Ovary (tissue), 3 donors: ENCODE data around the gene UBC.

Source experiments
- CTCF ChIP-seq, 3 donors: fragments of 450-650 bp in 2 of 3; fragments of 200-600 bp in 1 of 3; IDR thresholded peaks; one replicate each; pipeline versions ENCODE4 v1.5.1 to v1.8.0; 2016 to 2022; ENCODE audit warnings: antibody characterized with exemption in 3 of 3, mild to moderate bottlenecking in 1 of 3
- POLR2A ChIP-seq: fragments of 450-650 bp; IDR thresholded peaks from one replicate; pipeline ENCODE4 v1.6.1; 2017; ENCODE audit warnings: antibody characterized with exemption, mild to moderate bottlenecking, moderate library complexity
- donor health status: DM: no; HTN: no; CAD: no.

- TF ChIP-seq CTCF (IDR thresholded peaks at IDR 0.05) (no peak), POLR2A (no peak)
These were observed 46.0 kb downstream of the UBC start for GRCh38 chr12:124868252-124869058.
